Keratinocyte (primary cell): ENCODE results near the gene NEURL4.

Experiments used
- EZH2 ChIP-seq: IDR thresholded peaks from one replicate; pipeline ENCODE4 v1.6.1; 2012; ENCODE audit warnings: inconsistent platforms, mild to moderate bottlenecking, low read length, moderate library complexity
- TF ChIP-seq, protein P1 (sequence below), 3 experiments: IDR thresholded peaks in 1 of 3; conservative IDR thresholded peaks in 1 of 3; optimal IDR thresholded peaks in 1 of 3; 2 replicates in 2 of 3; 3 replicates in 1 of 3; pipeline versions ENCODE3 to v1.5.1; 2011; ENCODE audit warnings: low read length in 3 of 3, mild to moderate bottlenecking in 3 of 3, moderate library complexity in 2 of 3, control low read depth in 1 of 3, inconsistent platforms in 1 of 3; ENCODE audit not compliant: insufficient read depth in 2 of 3; ENCODE audit errors: extremely low read depth in 1 of 3

DNA sequence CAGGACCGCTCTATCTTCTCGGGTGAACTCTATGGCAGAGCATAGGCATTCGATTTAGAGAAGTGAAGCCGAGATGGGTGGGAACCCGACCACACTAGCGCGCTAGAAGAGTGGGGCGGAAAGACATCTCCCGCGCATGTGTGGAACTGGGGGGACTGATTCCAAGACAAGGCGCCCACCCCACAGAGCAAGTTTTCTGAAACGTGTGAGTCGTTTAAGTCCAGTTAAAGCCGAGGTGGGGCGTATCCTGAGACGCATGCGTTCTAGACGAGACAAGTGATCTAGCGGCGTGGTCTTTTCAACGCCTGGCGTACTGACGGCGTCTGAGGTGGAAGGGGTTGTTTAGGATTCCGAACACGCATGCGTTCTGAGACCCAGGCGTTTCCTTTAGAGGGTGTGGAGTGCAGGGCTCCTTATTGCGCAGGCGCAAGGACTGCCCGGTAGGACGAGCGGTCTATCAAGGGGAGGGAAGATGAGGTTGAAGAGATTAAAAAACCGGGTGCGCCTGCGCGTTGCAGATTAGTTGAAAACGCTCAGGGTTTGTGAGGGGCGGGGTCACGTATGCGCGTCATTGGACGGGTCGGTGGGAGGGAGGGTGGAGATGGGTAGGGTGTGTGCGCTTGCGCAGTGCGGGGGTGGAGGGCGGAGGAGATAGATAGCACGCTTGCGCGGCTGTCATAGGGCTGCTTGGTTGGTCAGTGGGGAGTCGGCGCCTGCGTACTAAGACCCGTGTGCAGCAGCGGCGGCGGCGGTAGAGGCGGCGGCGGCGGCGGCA lies 22.0 kb downstream of the NEURL4 start, which contains the start of gene EIF5A:
- TF ChIP-seq, protein P1, sequence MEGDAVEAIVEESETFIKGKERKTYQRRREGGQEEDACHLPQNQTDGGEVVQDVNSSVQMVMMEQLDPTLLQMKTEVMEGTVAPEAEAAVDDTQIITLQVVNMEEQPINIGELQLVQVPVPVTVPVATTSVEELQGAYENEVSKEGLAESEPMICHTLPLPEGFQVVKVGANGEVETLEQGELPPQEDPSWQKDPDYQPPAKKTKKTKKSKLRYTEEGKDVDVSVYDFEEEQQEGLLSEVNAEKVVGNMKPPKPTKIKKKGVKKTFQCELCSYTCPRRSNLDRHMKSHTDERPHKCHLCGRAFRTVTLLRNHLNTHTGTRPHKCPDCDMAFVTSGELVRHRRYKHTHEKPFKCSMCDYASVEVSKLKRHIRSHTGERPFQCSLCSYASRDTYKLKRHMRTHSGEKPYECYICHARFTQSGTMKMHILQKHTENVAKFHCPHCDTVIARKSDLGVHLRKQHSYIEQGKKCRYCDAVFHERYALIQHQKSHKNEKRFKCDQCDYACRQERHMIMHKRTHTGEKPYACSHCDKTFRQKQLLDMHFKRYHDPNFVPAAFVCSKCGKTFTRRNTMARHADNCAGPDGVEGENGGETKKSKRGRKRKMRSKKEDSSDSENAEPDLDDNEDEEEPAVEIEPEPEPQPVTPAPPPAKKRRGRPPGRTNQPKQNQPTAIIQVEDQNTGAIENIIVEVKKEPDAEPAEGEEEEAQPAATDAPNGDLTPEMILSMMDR (optimal IDR thresholded peaks at IDR 0.05 in 1 of 3, IDR thresholded peaks at IDR 0.05 in 1 of 3, conservative IDR thresholded peaks at IDR 0.05 in 1 of 3; ENCODE audit: extremely low read depth in 1 of 3, insufficient read depth in 2 of 3, low read length in 3 of 3) = no peak
- TF ChIP-seq EZH2 = no peak
